B cell (primary cell): ENCODE data around the gene ARSD. TPM values are rescaled to one million over a fixed set of nuclear protein-coding genes. Genes with fewer than 3 reads are reported as not detected.

ENCODE experiments used
- ATAC-seq: fragments of 200-7000 bp; cut with Tn5 transposase; one replicate; pipeline ENCODE4 v1.10.0; 2021; ENCODE audit warnings: low read depth, mild to moderate bottlenecking, moderate number of reproducible peaks, moderate library complexity
- CTCF ChIA-PET: fragments of 350-600 bp; sonication (Branson Sonifier 250); formaldehyde crosslinking; loops from one replicate; lab custom pipeline; 2021; ENCODE audit warnings: antibody characterized with exemption, inconsistent platforms; lab: Charles Lee
- POLR2A ChIA-PET: fragments of 350-600 bp; sonication (Branson Sonifier 250); formaldehyde crosslinking; loops from one replicate; lab custom pipeline; 2021; ENCODE audit warnings: antibody characterized with exemption; lab: Charles Lee
- DNase-seq: peaks from one replicate; pipeline ENCODE4 v3.0.0; 2013
- H2AFZ ChIP-seq: 2 replicates; pipeline ENCODE4 v1.6.1; 2012; ENCODE audit warnings: mild to moderate bottlenecking, low read depth, low read length; ENCODE audit not compliant: insufficient read depth, poor library complexity, severe bottlenecking
- H3K27ac ChIP-seq, 2 donors: 1 replicate in 1 of 2; 2 replicates in 1 of 2; pipeline ENCODE4 v1.5.1; 2012 to 2013; ENCODE audit warnings: low read length in 2 of 2, mild to moderate bottlenecking in 2 of 2, moderate library complexity in 1 of 2
- H3K27me3 ChIP-seq, 4 experiments: fragments of 200-600 bp in 1 of 4; sonication (generic) in 1 of 4; replicated peaks in 1 of 4; 1 replicate in 2 of 4; 2 replicates in 2 of 4; pipeline versions ENCODE4 v1.6.1 to v1.7.0; 2013 to 2016; ENCODE audit warnings: low read length in 3 of 4, mild to moderate bottlenecking in 2 of 4, mixed read lengths in 1 of 4, moderate library complexity in 1 of 4; ENCODE audit not compliant: insufficient read depth in 4 of 4, control insufficient read depth in 3 of 4; ENCODE audit errors: control extremely low read depth in 1 of 4
- H3K36me3 ChIP-seq, 2 experiments: replicated peaks in 1 of 2; 1 replicate in 1 of 2; 2 replicates in 1 of 2; pipeline versions ENCODE4 v1.6.1 to v1.7.1; 2013; ENCODE audit warnings: low read length in 1 of 2; ENCODE audit not compliant: insufficient read depth in 2 of 2, control insufficient read depth in 1 of 2; ENCODE audit errors: control extremely low read depth in 1 of 2, extremely low read depth in 1 of 2
- H3K4me1 ChIP-seq, 2 donors: fragments of 200-600 bp in 1 of 2; sonication (generic) in 1 of 2; 1 replicate in 1 of 2; 2 replicates in 1 of 2; pipeline versions ENCODE4 v1.5.1 to v1.6.1; 2013 to 2017; ENCODE audit warnings: low read length in 2 of 2; ENCODE audit not compliant: control insufficient read depth in 2 of 2, insufficient read depth in 2 of 2
- H3K4me2 ChIP-seq: replicated peaks from 2 replicates; pipeline ENCODE3; 2012; ENCODE audit warnings: mild to moderate bottlenecking, low read depth, low read length; ENCODE audit not compliant: poor library complexity, severe bottlenecking
- H3K4me3 ChIP-seq, 5 experiments: fragments of 200-600 bp in 1 of 5; sonication (generic) in 1 of 5; 1 replicate in 3 of 5; 2 replicates in 2 of 5; pipeline versions ENCODE4 v1.5.1 to v1.7.0; 2011 to 2016; ENCODE audit warnings: low read length in 4 of 5, mild to moderate bottlenecking in 4 of 5, low read depth in 2 of 5, control low read depth in 1 of 5, moderate library complexity in 1 of 5; ENCODE audit not compliant: insufficient read depth in 1 of 5; ENCODE audit errors: control extremely low read depth in 1 of 5, extremely low read depth in 1 of 5
- H3K79me2 ChIP-seq: fragments of 200-600 bp; sonication (generic); one replicate; pipeline ENCODE4 v1.6.0; 2016; ENCODE audit warnings: low read length; ENCODE audit not compliant: control insufficient read depth, insufficient read depth
- H3K9ac ChIP-seq: fragments of 200-600 bp; sonication (generic); 2 replicates; pipeline ENCODE4 v1.6.1; 2017; ENCODE audit warnings: mild to moderate bottlenecking, low read length, moderate library complexity
- H3K9me3 ChIP-seq, 3 donors: one replicate each; pipeline versions ENCODE4 v1.6.1 to v1.7.1; 2013; ENCODE audit warnings: low read length in 2 of 3; ENCODE audit not compliant: control insufficient read depth in 2 of 3, insufficient read depth in 1 of 3; ENCODE audit errors: control extremely low read depth in 1 of 3
- H4K20me1 ChIP-seq: 2 replicates; pipeline ENCODE4 v1.6.0; 2012; ENCODE audit warnings: mild to moderate bottlenecking, low read length; ENCODE audit not compliant: insufficient read depth, control insufficient read depth, poor library complexity, severe bottlenecking
- H3K27ac Mint-ChIP-seq: one replicate; pipeline ENCODE4 v1.8.0; 2021; ENCODE audit warnings: mixed read lengths
- H3K27me3 Mint-ChIP-seq: one replicate; pipeline ENCODE4 v1.8.0; 2021; ENCODE audit warnings: mixed read lengths
- H3K4me1 Mint-ChIP-seq: one replicate; pipeline ENCODE4 v1.8.0; 2021; ENCODE audit warnings: mixed read lengths
- H3K4me3 Mint-ChIP-seq: one replicate; pipeline ENCODE4 v1.8.0; 2021; ENCODE audit warnings: mixed read lengths
- H3K9me3 Mint-ChIP-seq: one replicate; pipeline ENCODE4 v1.8.0; 2022; ENCODE audit warnings: mixed read lengths; ENCODE audit not compliant: insufficient read depth
- CTCF ChIP-seq: fragments of 200-600 bp; IDR thresholded peaks from one replicate; pipeline ENCODE4 v1.8.0; 2022; ENCODE audit warnings: antibody characterized with exemption, mild to moderate bottlenecking
- EZH2 ChIP-seq: IDR thresholded peaks from 2 replicates; pipeline ENCODE4 v1.6.1; 2012; ENCODE audit warnings: borderline replicate concordance, low read depth, mild to moderate bottlenecking, moderate library complexity, low read length; ENCODE audit not compliant: insufficient read depth, poor library complexity, severe bottlenecking
- WGBS: methylation state at CpG from one replicate; pipeline ENCODE4 v1.1.5; 2013; ENCODE audit warnings: missing lambda C conversion rate; ENCODE audit not compliant: insufficient coverage; 5-methylcytosine and 5-hydroxymethylcytosine counted together
- intact Hi-C: fragments of 100-400 bp; cut with micrococcal nuclease; formaldehyde crosslinking; loops from one replicate; pipeline ENCODE4 v1.10.0; 2022
- polyA plus RNA-seq: library from polyadenylated mRNA; depleted of rRNA; stranded (reverse); fragments of >200 nt; gene quantifications from 2 replicates; pipeline ENCODE4 v1.2.3, GENCODE V29; 2012
- total RNA-seq, 2 donors: library from RNA; stranded (reverse); fragments of 120-200 nt in 1 of 2; gene quantifications; 1 replicate in 1 of 2; 2 replicates in 1 of 2; pipeline versions ENCODE4 v1.2.3 to v1.2.4, GENCODE V29; 2013 to 2022

ARSD gene
- total and polyA plus RNA-seq, 2 donors (not counting 1 experiment from before 2014, with no cell fraction given): 2.7 to 13.3 TPM

DNA sequence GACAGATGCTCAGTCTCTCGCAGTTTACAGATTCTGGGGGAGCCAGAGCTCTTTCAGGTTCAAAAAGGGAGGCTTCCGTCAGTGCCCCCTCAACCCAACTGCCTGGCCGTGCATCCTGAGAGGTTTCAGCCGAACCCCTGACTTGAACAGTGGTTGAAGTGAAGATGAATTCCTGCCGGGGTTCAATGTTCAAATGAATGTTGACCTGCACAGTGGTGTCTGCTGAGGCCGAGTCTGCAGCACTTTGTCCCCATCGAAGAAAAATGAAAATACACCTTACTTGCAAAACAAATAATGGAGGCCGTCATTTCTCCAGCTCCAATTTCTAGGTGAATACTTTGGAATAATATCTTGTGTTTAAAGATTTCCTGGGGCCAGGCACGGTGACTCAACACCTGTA is 66.7 kb downstream of the ARSD start:
- no peak overlapping the region for H3K9ac ChIP-seq
- H3K27me3 ChIP-seq: no peaks in the 10 kb centered on the region
- no peak for ATAC-seq
- H3K4me3 ChIP-seq: no peak overlapping the region
- intact Hi-C loops: no loop called here
- no peak overlapping the region for H2AFZ ChIP-seq
- no peaks in the 10 kb centered on the region for H3K79me2 ChIP-seq
- ChIA-PET CTCF (interaction anchor here (0.6 kb wide), 1 partner anchor 13 kb away, joined by 3 read pairs; no protein-coding TSS in a partner anchor), POLR2A (no interaction called here)
- H4K20me1 ChIP-seq: no peaks in the 10 kb centered on the region
- no peak overlapping the region for H3K4me2 ChIP-seq
- Mint-ChIP-seq H3K27ac (no peak overlapping the region), H3K4me1 (no peaks in the 10 kb centered on the region), H3K27me3 (peaks cover 3% of the 10 kb centered on the region), H3K9me3 (no peaks in the 10 kb centered on the region), H3K4me3 (no peak overlapping the region)
- TF ChIP-seq CTCF (no peak), EZH2 (no peak)
- H3K9me3 ChIP-seq: no peaks in the 10 kb centered on the region
- no peaks in the 10 kb centered on the region for H3K36me3 ChIP-seq
- no peak overlapping the region for H3K27ac ChIP-seq
- H3K4me1 ChIP-seq: no peaks in the 10 kb centered on the region
- WGBS: 92% methylated on average over 4 of the region's 9 CpGs
- no peak for DNase-seq

DNA sequence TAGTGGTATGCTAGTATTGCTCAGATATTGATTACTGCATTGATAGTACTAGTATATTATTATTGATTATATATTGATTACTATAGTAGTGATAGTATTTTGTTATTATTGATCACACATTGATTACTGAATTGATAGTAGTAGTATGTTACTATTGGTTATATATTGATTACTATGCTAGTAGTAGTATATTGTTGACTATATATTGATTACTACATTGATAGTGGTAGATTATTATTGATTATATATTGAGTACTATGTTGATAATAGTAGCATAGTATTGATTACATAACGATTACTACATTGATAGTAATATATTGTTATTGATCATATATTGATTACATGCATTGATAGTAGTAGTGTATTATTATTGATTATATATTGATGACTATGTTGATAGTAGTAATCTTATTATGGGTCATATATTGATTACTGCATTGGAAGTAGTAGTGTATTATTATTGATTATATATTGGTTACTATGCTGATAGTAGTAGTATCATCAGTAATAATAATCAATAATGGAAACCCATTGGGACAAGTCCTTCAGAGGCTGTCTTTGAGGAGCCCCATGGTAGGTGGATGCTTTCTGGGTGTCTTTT is 69.8 kb downstream of the ARSD start:
- POLR2A ChIA-PET: no interaction called here

More for the DNA sequence above, 69.8 kb downstream of the ARSD start:
- peaks cover 3% of the 10 kb centered on the region for H3K27me3 Mint-ChIP-seq
- no peaks in the 10 kb centered on the region for H3K4me1 ChIP-seq
- no peak overlapping the region for H3K4me3 ChIP-seq
- no peaks in the 10 kb centered on the region for H3K9me3 ChIP-seq
- no peaks in the 10 kb centered on the region for H3K79me2 ChIP-seq
- H4K20me1 ChIP-seq: no peaks in the 10 kb centered on the region
- TF ChIP-seq CTCF: no peak
- TF ChIP-seq EZH2: no peak
- H3K36me3 ChIP-seq: no peaks in the 10 kb centered on the region
- H2AFZ ChIP-seq: no peak overlapping the region
- CTCF ChIA-PET: no interaction called here
- no peak overlapping the region for H3K4me2 ChIP-seq
- H3K27ac Mint-ChIP-seq: no peak overlapping the region
- no peaks in the 10 kb centered on the region for H3K4me1 Mint-ChIP-seq
- intact Hi-C loops: no loop called here
- H3K27ac ChIP-seq: no peak overlapping the region
- WGBS: no CpG with 5 or more reads among the region's 1 CpG
- no peak overlapping the region for H3K9ac ChIP-seq
- H3K9me3 Mint-ChIP-seq: no peaks in the 10 kb centered on the region
- no peak for DNase-seq
- H3K27me3 ChIP-seq: no peaks in the 10 kb centered on the region
- no peak overlapping the region for H3K4me3 Mint-ChIP-seq
- no peak for ATAC-seq
